HL-60 (cell line): ENCODE measurements around the gene GORASP2.

Experiments used
- DNase-seq, 2 experiments: peaks; one replicate each; pipeline ENCODE4 v3.0.0-alpha.2; 2010 to 2020; ENCODE audit warnings: low read depth in 1 of 2, low spot score in 1 of 2
- H3K27ac ChIP-seq: fragments of 250-450 bp; sonication (Bioruptor Pico); replicated peaks from 2 replicates; pipeline ENCODE4 v1.5.1; 2020; ENCODE audit warnings: mild to moderate bottlenecking, moderate library complexity
- H3K27me3 ChIP-seq: fragments of 250-450 bp; sonication (Bioruptor Pico); 2 replicates; pipeline ENCODE4 v1.5.1; 2021; ENCODE audit warnings: mild to moderate bottlenecking, moderate library complexity; ENCODE audit not compliant: insufficient read depth, poor library complexity, severe bottlenecking
- H3K4me3 ChIP-seq: replicated peaks from 2 replicates; pipeline ENCODE4 v1.5.1; 2011; ENCODE audit warnings: mild to moderate bottlenecking, control low read depth, low read length; ENCODE audit not compliant: insufficient read depth
- GABPA ChIP-seq: IDR thresholded peaks from 2 replicates; pipeline ENCODE4 v1.6.1; 2012; ENCODE audit warnings: low read depth
- POLR2AphosphoS5 ChIP-seq: IDR thresholded peaks from 2 replicates; pipeline ENCODE4 v1.6.1; 2012; ENCODE audit warnings: low read depth
- SPI1 ChIP-seq: IDR thresholded peaks from 2 replicates; pipeline ENCODE4 v1.6.1; 2012; ENCODE audit warnings: low read depth, mild to moderate bottlenecking, borderline replicate concordance
- TF ChIP-seq, protein P1 (sequence below): IDR thresholded peaks from 2 replicates; pipeline ENCODE4 v1.6.1; 2012; ENCODE audit warnings: low read depth; ENCODE audit not compliant: insufficient replicate concordance
- TF ChIP-seq, protein P2 (sequence below): IDR thresholded peaks from one replicate; pipeline ENCODE4 v1.5.1; 2011; ENCODE audit warnings: low read length, control low read depth, inconsistent platforms; ENCODE audit not compliant: insufficient read depth

GORASP2 gene

DNA sequence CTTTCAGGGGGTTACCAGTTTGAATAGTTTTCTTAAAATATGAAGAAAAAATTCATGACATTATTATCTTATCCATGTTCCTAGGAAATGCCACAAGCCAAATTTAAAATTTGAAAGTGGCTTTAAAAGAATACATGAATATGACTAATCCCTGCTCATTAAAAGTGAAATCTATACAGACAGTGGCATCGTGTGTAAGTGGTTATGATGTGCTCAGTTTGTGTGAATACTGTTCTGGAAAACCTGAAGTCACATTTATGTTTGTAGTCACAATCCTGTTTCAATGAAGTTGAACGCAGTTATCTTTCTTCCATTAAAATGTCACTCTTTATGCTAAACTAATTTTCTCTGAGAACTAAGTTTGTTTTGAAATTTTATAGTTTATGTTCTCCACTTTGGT is 75.8 kb downstream of the GORASP2 start:
- no peak overlapping the region for H3K27ac ChIP-seq
- H3K4me3 ChIP-seq = no peak overlapping the region
- TF ChIP-seq GABPA = no peak
- TF ChIP-seq SPI1 = no peak
- no peaks in the 10 kb centered on the region for H3K27me3 ChIP-seq
- DNase-seq = no peak

DNA sequence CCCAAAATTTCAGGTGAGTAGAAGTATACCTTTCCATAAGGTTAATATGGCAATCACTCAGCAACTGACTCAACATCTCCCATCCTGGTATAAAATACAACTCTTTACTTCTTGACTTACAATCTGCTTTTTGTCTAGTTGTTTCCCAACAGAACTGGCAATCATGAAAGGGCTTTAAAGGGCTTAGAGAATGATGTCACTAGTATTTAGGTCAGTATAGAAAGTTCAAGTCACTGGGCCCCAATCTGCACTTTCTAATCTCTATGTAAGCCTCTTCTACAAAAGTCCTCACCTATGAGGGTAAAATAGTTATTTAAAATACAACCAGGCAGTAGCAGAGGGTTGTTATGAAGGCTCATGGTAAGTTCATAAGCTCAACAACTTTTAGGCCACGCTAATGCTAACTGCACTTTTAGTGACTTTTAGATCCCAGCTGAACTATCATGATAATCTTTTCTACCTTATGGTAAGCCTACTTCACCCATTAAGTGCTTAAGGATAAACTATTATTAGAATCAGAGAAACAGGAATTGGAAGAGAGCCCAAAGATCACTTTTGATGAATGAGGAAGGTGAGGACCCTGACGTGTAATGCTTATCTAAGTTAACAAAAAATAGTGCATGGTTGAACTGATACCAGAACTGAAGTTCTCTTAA is 79.6 kb downstream of the GORASP2 start:
- no peak overlapping the region for H3K4me3 ChIP-seq
- no peaks in the 10 kb centered on the region for H3K27me3 ChIP-seq
- DNase-seq = no peak
- TF ChIP-seq POLR2AphosphoS5 (no peak), SPI1 (no peak)
- TF ChIP-seq, protein P1, sequence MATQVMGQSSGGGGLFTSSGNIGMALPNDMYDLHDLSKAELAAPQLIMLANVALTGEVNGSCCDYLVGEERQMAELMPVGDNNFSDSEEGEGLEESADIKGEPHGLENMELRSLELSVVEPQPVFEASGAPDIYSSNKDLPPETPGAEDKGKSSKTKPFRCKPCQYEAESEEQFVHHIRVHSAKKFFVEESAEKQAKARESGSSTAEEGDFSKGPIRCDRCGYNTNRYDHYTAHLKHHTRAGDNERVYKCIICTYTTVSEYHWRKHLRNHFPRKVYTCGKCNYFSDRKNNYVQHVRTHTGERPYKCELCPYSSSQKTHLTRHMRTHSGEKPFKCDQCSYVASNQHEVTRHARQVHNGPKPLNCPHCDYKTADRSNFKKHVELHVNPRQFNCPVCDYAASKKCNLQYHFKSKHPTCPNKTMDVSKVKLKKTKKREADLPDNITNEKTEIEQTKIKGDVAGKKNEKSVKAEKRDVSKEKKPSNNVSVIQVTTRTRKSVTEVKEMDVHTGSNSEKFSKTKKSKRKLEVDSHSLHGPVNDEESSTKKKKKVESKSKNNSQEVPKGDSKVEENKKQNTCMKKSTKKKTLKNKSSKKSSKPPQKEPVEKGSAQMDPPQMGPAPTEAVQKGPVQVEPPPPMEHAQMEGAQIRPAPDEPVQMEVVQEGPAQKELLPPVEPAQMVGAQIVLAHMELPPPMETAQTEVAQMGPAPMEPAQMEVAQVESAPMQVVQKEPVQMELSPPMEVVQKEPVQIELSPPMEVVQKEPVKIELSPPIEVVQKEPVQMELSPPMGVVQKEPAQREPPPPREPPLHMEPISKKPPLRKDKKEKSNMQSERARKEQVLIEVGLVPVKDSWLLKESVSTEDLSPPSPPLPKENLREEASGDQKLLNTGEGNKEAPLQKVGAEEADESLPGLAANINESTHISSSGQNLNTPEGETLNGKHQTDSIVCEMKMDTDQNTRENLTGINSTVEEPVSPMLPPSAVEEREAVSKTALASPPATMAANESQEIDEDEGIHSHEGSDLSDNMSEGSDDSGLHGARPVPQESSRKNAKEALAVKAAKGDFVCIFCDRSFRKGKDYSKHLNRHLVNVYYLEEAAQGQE = no peak
- no peak overlapping the region for H3K27ac ChIP-seq

DNA sequence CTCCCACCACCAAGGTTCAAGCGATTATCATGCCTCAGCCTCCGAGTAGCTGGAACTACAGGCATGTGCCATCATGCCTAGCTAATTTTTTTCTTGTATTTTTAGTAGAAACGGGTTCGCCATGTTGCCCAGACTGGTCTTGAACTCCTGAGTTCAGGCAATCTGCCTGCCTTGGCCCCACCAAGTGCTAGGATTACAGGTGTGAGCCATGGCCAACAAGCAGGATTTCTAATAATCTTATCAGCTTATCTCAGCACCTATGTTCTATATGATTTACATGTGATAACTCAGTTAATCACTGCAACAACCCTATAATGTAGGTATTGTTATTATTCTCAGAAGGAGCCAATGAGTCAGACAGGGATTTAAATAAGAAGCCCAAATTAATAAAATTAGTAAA is 80.3 kb downstream of the GORASP2 start:
- H3K27me3 ChIP-seq = no peaks in the 10 kb centered on the region
- no peak overlapping the region for H3K4me3 ChIP-seq
- no peak for DNase-seq
- no peak overlapping the region for H3K27ac ChIP-seq
- TF ChIP-seq, protein P1 = no peak
- TF ChIP-seq SPI1 = no peak
- TF ChIP-seq, protein P2, sequence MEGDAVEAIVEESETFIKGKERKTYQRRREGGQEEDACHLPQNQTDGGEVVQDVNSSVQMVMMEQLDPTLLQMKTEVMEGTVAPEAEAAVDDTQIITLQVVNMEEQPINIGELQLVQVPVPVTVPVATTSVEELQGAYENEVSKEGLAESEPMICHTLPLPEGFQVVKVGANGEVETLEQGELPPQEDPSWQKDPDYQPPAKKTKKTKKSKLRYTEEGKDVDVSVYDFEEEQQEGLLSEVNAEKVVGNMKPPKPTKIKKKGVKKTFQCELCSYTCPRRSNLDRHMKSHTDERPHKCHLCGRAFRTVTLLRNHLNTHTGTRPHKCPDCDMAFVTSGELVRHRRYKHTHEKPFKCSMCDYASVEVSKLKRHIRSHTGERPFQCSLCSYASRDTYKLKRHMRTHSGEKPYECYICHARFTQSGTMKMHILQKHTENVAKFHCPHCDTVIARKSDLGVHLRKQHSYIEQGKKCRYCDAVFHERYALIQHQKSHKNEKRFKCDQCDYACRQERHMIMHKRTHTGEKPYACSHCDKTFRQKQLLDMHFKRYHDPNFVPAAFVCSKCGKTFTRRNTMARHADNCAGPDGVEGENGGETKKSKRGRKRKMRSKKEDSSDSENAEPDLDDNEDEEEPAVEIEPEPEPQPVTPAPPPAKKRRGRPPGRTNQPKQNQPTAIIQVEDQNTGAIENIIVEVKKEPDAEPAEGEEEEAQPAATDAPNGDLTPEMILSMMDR = no peak

DNA sequence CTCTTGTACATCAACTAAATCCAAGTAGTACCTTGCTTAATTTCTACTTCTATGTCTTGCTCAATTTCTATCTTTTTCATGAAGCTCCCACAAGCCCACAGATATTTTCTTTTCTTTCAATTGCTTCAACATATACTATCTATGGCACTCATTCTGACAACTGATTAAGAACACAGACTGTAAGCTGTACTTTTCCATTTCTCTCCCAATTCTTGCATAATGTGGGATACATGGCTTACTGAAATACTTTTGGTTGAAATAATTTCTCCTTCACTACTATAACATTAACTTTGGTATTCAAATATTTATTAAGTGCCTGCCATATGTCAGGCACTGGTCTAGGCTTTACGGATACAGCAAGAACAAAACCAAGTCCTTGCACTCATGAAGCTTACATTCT is 84.8 kb downstream of the GORASP2 start:
- no peak for TF ChIP-seq POLR2AphosphoS5
- TF ChIP-seq GABPA = no peak
- TF ChIP-seq SPI1 = no peak
- TF ChIP-seq, protein P2 = no peak
- no peak overlapping the region for H3K27ac ChIP-seq

DNA sequence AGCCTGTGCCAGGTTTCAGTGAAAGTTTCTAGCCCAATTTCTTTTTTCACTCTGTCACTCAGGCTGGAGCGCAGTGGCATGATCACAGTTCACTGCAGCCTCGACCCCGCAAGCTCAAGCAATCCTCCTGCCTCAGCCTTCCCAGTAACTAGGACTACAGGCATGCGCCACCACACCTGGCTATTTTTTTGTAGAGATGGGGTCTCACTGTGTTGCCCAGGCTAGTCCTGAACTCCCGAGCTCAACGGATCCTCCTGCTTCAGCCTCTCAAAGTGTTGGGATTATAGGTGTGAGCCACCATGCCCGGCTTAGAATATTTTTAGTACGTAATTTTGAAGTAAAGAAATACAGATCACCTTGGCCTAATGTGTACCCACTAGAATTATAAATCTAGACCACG is 87.1 kb downstream of the GORASP2 start:
- Histone ChIP-seq H3K27ac (no peak overlapping the region), H3K27me3 (no peaks in the 10 kb centered on the region), H3K4me3 (no peak overlapping the region)
- TF ChIP-seq, protein P2 = no peak
- peak; percentile 5; the same call in 1 of the 2 replicates for TF ChIP-seq POLR2AphosphoS5
- no peak for DNase-seq

More for the DNA sequence above, 84.8 kb downstream of the GORASP2 start:
- Histone ChIP-seq H3K4me3 (no peak overlapping the region), H3K27me3 (no peaks in the 10 kb centered on the region)
- no peak for DNase-seq
